Right lobe of liver (tissue), 4 donors: ENCODE measurements around the gene ICE2.
A peak's percentile ranks its signal among the peaks of the same experiment; 100 is the strongest.

Source experiments
- CTCF ChIP-seq, 4 donors: fragments of 200-600 bp in 3 of 4; fragments of 450-650 bp in 1 of 4; IDR thresholded peaks; one replicate each; pipeline versions ENCODE4 v1.5.1 to v1.8.0; 2016 to 2022; ENCODE audit warnings: antibody characterized with exemption in 4 of 4, mild to moderate bottlenecking in 2 of 4
- POLR2A ChIP-seq: fragments of 450-650 bp; IDR thresholded peaks from one replicate; pipeline ENCODE4 v1.6.1; 2017; ENCODE audit warnings: antibody characterized with exemption, mild to moderate bottlenecking
- donor health status: DM: no; HTN: no; CAD: no.
- donor health status: DM: no; HTN: no; CAD: no.
- donor health status: DM: no; HTN: yes; CAD: no.

- peak; percentile 83 to 88 (median 87) for TF ChIP-seq CTCF (IDR thresholded peaks at IDR 0.05)
- no peak for TF ChIP-seq POLR2A
These were observed 42.0 kb upstream of the ICE2 start for GRCh38 chr15:60520825-60521368.
